Cerebellar cortex (tissue), 1 donor: ENCODE results near the gene BAG5.

Experiments
- DNase-seq: peaks from one replicate; pipeline ENCODE4 v3.0.0-alpha.2; 2015; ENCODE audit warnings: low spot score

BAG5 gene

GRCh38 chr14:103563844-103564505 lies 1.5 kb upstream of the BAG5 start:
- no peak for DNase-seq

- no peak for DNase-seq
These were observed 766 bp upstream of the BAG5 start for GRCh38 chr14:103563226-103563620.

- no peak for DNase-seq
These were observed 353 bp downstream of the BAG5 start for GRCh38 chr14:103562179-103562428.

- no peak for DNase-seq
These were observed 877 bp downstream of the BAG5 start for GRCh38 chr14:103561381-103562178.

GRCh38 chr14:103560691-103561090 lies 1.8 kb downstream of the BAG5 start:
- no peak for DNase-seq

- DNase-seq: no peak
These were observed 2.7 kb downstream of the BAG5 start for GRCh38 chr14:103559766-103560165.

- DNase-seq: no peak
These were observed 4.2 kb downstream of the BAG5 start for GRCh38 chr14:103558071-103558882.

- DNase-seq: no peak
These were observed 5.3 kb downstream of the BAG5 start for GRCh38 chr14:103556946-103557758.

- no peak for DNase-seq
These were observed 6.7 kb downstream of the BAG5 start for GRCh38 chr14:103555559-103556337.

- DNase-seq: no peak
These were observed 9.6 kb downstream of the BAG5 start for GRCh38 chr14:103552846-103553210.

- DNase-seq: peak; percentile 73
These were observed 10.2 kb downstream of the BAG5 start for GRCh38 chr14:103552011-103552845.

- peak; percentile 57 for DNase-seq
These were observed 11.1 kb downstream of the BAG5 start for GRCh38 chr14:103551338-103551762.

GRCh38 chr14:103550451-103551337 lies 11.8 kb downstream of the BAG5 start:
- no peak for DNase-seq

- peak; percentile 86 for DNase-seq
These were observed 12.8 kb downstream of the BAG5 start for GRCh38 chr14:103549361-103550311.

GRCh38 chr14:103548463-103549351 lies 13.8 kb downstream of the BAG5 start:
- no peak for DNase-seq

- no peak for DNase-seq
These were observed 14.5 kb downstream of the BAG5 start for GRCh38 chr14:103547941-103548462.

- DNase-seq: no peak
These were observed 15.0 kb downstream of the BAG5 start for GRCh38 chr14:103547455-103547940.
